ENCODE measurements around the gene UBE2H.
A peak's percentile ranks its signal among the peaks of the same experiment; 100 is the strongest.

Gene UBE2H

GRCh38 chr7:129950191-129950932, 2.4 kb downstream of the UBE2H start:
- DNase-seq = no peak

GRCh38 chr7:129949292-129950133, 3.2 kb downstream of the UBE2H start:
- DNase-seq = peak; percentile 7

GRCh38 chr7:129948877-129949291, 3.9 kb downstream of the UBE2H start:
- DNase-seq = peak; percentile 85

- DNase-seq = no peak
These were observed 4.4 kb downstream of the UBE2H start for GRCh38 chr7:129948338-129948737.

GRCh38 chr7:129947701-129948100, 5.1 kb downstream of the UBE2H start:
- DNase-seq = no peak

- DNase-seq = no peak
These were observed 5.7 kb downstream of the UBE2H start for GRCh38 chr7:129947049-129947448.

GRCh38 chr7:129946282-129946681, 6.5 kb downstream of the UBE2H start:
- no peak for DNase-seq

GRCh38 chr7:129943352-129943751, 9.4 kb downstream of the UBE2H start:
- no peak for DNase-seq

- no peak for DNase-seq
These were observed 12.4 kb downstream of the UBE2H start for GRCh38 chr7:129940329-129940728.

GRCh38 chr7:129939881-129940280, 12.9 kb downstream of the UBE2H start:
- no peak for DNase-seq

GRCh38 chr7:129933627-129934026, 19.1 kb downstream of the UBE2H start:
- no peak for DNase-seq

- no peak for DNase-seq
These were observed 26.1 kb downstream of the UBE2H start for GRCh38 chr7:129926618-129927017.

GRCh38 chr7:129925416-129926002, 27.3 kb downstream of the UBE2H start:
- no peak for DNase-seq

GRCh38 chr7:129924602-129925001, 28.2 kb downstream of the UBE2H start:
- DNase-seq = no peak

GRCh38 chr7:129923709-129924108, 29.1 kb downstream of the UBE2H start:
- no peak for DNase-seq

GRCh38 chr7:129919492-129919891, 33.3 kb downstream of the UBE2H start:
- DNase-seq = no peak

GRCh38 chr7:129918922-129919321, 33.8 kb downstream of the UBE2H start:
- no peak for DNase-seq

- no peak for DNase-seq
These were observed 34.8 kb downstream of the UBE2H start for GRCh38 chr7:129917934-129918333.

GRCh38 chr7:129914536-129915272, 38.1 kb downstream of the UBE2H start:
- DNase-seq = no peak

- no peak for DNase-seq
These were observed 39.3 kb downstream of the UBE2H start for GRCh38 chr7:129913428-129913827.

- no peak for DNase-seq
These were observed 41.0 kb downstream of the UBE2H start for GRCh38 chr7:129911790-129912189.

- no peak for DNase-seq
These were observed 43.1 kb downstream of the UBE2H start for GRCh38 chr7:129909669-129910068.

- no peak for DNase-seq
These were observed 44.6 kb downstream of the UBE2H start for GRCh38 chr7:129908181-129908580.

Data from NCI-H774 (cell line).